Caco-2 (cell line): Measurements from ENCODE around the gene TRIM31. TPM values are rescaled to one million over a fixed set of nuclear protein-coding genes. Genes with fewer than 3 reads are reported as not detected.

ENCODE experiments used
- BruUV-seq: library from RNA; stranded (reverse); fragments of 400-500 nt; replicated peaks from 2 replicates; lab custom pipeline; 2021; lab: Mats Ljungman, UMichigan
- CTCF ChIA-PET: fragments of 300-600 bp; sonication (Branson Sonifier 250); formaldehyde crosslinking; loops from one replicate; lab custom pipeline; 2022; ENCODE audit warnings: antibody characterized with exemption; lab: Charles Lee
- POLR2A ChIA-PET: fragments of 300-600 bp; sonication (Branson Sonifier 250); formaldehyde crosslinking; loops from one replicate; lab custom pipeline; 2022; ENCODE audit warnings: antibody characterized with exemption; lab: Charles Lee
- DNase-seq, 2 experiments: peaks; one replicate each; pipeline versions ENCODE4 v3.0.0 to v3.0.0-alpha.2; 2020 to 2022
- H3K27me3 ChIP-seq: replicated peaks from 2 replicates; pipeline ENCODE4 v1.6.0; 2011; ENCODE audit warnings: low read length; ENCODE audit not compliant: control insufficient read depth, insufficient read depth
- H3K36me3 ChIP-seq: 2 replicates; pipeline ENCODE4 v1.5.1; 2011; ENCODE audit warnings: low read length; ENCODE audit not compliant: control insufficient read depth, insufficient read depth
- H3K4me1 ChIP-seq: fragments of 250-450 bp; sonication (Bioruptor Pico); 2 replicates; pipeline ENCODE4 v1.5.1; 2020; ENCODE audit warnings: mild to moderate bottlenecking
- H3K4me3 ChIP-seq: 2 replicates; pipeline ENCODE4 v1.5.1; 2011; ENCODE audit warnings: low read depth, mild to moderate bottlenecking, control low read depth, low read length
- H3K9me3 ChIP-seq: fragments of 250-450 bp; sonication (Bioruptor Pico); 2 replicates; pipeline ENCODE4 v1.5.1; 2020; ENCODE audit warnings: mild to moderate bottlenecking, moderate library complexity
- H3K27ac Mint-ChIP-seq: one replicate; pipeline ENCODE4 v1.8.0; 2022; ENCODE audit warnings: mixed read lengths; ENCODE audit not compliant: unreplicated experiment
- H3K27me3 Mint-ChIP-seq: one replicate; pipeline ENCODE4 v1.8.0; 2022; ENCODE audit warnings: mixed read lengths; ENCODE audit not compliant: insufficient read depth, unreplicated experiment
- H3K36me3 Mint-ChIP-seq: one replicate; pipeline ENCODE4 v1.8.0; 2022; ENCODE audit warnings: mild to moderate bottlenecking, mixed read lengths; ENCODE audit not compliant: insufficient read depth, unreplicated experiment
- H3K4me1 Mint-ChIP-seq: one replicate; pipeline ENCODE4 v1.8.0; 2022; ENCODE audit warnings: low read depth, mixed read lengths; ENCODE audit not compliant: unreplicated experiment
- H3K4me3 Mint-ChIP-seq: one replicate; pipeline ENCODE4 v1.8.0; 2022; ENCODE audit warnings: mild to moderate bottlenecking, moderate library complexity, mixed read lengths; ENCODE audit not compliant: unreplicated experiment
- H3K9me3 Mint-ChIP-seq: one replicate; pipeline ENCODE4 v1.8.0; 2022; ENCODE audit warnings: mixed read lengths; ENCODE audit not compliant: unreplicated experiment
- CTCF ChIP-seq, 2 experiments: fragments of 200-600 bp in 1 of 2; IDR thresholded peaks; 1 replicate in 1 of 2; 2 replicates in 1 of 2; pipeline versions ENCODE4 v1.5.1 to v1.8.0; 2011 to 2022; ENCODE audit warnings: antibody characterized with exemption in 1 of 2, control low read depth in 1 of 2, inconsistent platforms in 1 of 2, low read depth in 1 of 2, low read length in 1 of 2, mild to moderate bottlenecking in 1 of 2, moderate library complexity in 1 of 2; ENCODE audit not compliant: insufficient read depth in 1 of 2, severe bottlenecking in 1 of 2, unreplicated experiment in 1 of 2
- intact Hi-C: fragments of 100-400 bp; cut with micrococcal nuclease; formaldehyde crosslinking; loops from one replicate; pipeline ENCODE4 v1.10.0; 2022; ENCODE audit not compliant: unreplicated experiment
- total RNA-seq: library from RNA; stranded (reverse); gene quantifications from 2 replicates; pipeline ENCODE4 v1.2.3, GENCODE V29; 2022

Gene TRIM31
- total RNA-seq, 1 experiment from 2014 or later: 0.70 TPM

GRCh38 chr6:30091577-30092381 is 21.1 kb downstream of the TRIM31 start:
- no peaks in the 10 kb centered on the region for H3K36me3 Mint-ChIP-seq
- no peaks in the 10 kb centered on the region for H3K27me3 ChIP-seq
- no peaks in the 10 kb centered on the region for H3K9me3 ChIP-seq
- no peaks in the 10 kb centered on the region for H3K36me3 ChIP-seq
- H3K27ac Mint-ChIP-seq: no peak overlapping the region
- TF ChIP-seq CTCF (IDR thresholded peaks at IDR 0.05; ENCODE audit: insufficient read depth in 1 of 2, low read depth in 1 of 2, low read length in 1 of 2, severe bottlenecking in 1 of 2, unreplicated experiment in 1 of 2): no peak
- no peaks in the 10 kb centered on the region for H3K9me3 Mint-ChIP-seq
- peaks cover 13% of the 10 kb centered on the region for H3K27me3 Mint-ChIP-seq
- no peak for DNase-seq
- no peak overlapping the region for H3K4me3 ChIP-seq
- H3K4me1 Mint-ChIP-seq: peaks cover 6% of the 10 kb centered on the region
- intact Hi-C loops: no loop called here
- POLR2A ChIA-PET: no interaction called here
- H3K4me3 Mint-ChIP-seq: no peak overlapping the region
- BruUV-seq: no TSS peak
- CTCF ChIA-PET: interaction anchor here (1.5 kb wide), 1 partner anchor 10 kb away, joined by 4 read pairs; no protein-coding TSS in a partner anchor
- H3K4me1 ChIP-seq: peaks cover 17% of the 10 kb centered on the region

GRCh38 chr6:30087876-30088275 is 25.0 kb downstream of the TRIM31 start:
- no peak for DNase-seq
- Histone ChIP-seq H3K4me1 (peaks cover 7% of the 10 kb centered on the region; the same call in 1 of the 2 replicates), H3K27me3 (no peaks in the 10 kb centered on the region), H3K4me3 (no peak overlapping the region), H3K9me3 (no peaks in the 10 kb centered on the region), H3K36me3 (no peaks in the 10 kb centered on the region)
- Mint-ChIP-seq H3K9me3 (no peaks in the 10 kb centered on the region), H3K27ac (no peak overlapping the region), H3K4me1 (no peaks in the 10 kb centered on the region), H3K27me3 (peaks cover 18% of the 10 kb centered on the region), H3K36me3 (no peaks in the 10 kb centered on the region), H3K4me3 (no peak overlapping the region)
- POLR2A ChIA-PET: no interaction called here
- BruUV-seq: no TSS peak
- CTCF ChIA-PET: no interaction called here
- intact Hi-C loops: no loop called here
- TF ChIP-seq CTCF (IDR thresholded peaks at IDR 0.05; ENCODE audit: insufficient read depth in 1 of 2, low read depth in 1 of 2, low read length in 1 of 2, severe bottlenecking in 1 of 2, unreplicated experiment in 1 of 2): no peak

- ChIA-PET CTCF (no interaction called here), POLR2A (no interaction called here)
- peaks cover 8% of the 10 kb centered on the region for H3K4me1 ChIP-seq
- H3K27ac Mint-ChIP-seq: no peak overlapping the region
- TF ChIP-seq CTCF (IDR thresholded peaks at IDR 0.05; ENCODE audit: insufficient read depth in 1 of 2, low read depth in 1 of 2, low read length in 1 of 2, severe bottlenecking in 1 of 2, unreplicated experiment in 1 of 2): no peak
- no peaks in the 10 kb centered on the region for H3K9me3 Mint-ChIP-seq
- H3K36me3 Mint-ChIP-seq: peaks cover 3% of the 10 kb centered on the region
- H3K4me3 ChIP-seq: no peak overlapping the region
- no peaks in the 10 kb centered on the region for H3K36me3 ChIP-seq
- intact Hi-C loops: no loop called here
- DNase-seq: no peak
- no peaks in the 10 kb centered on the region for H3K9me3 ChIP-seq
- H3K4me3 Mint-ChIP-seq: no peak overlapping the region
- BruUV-seq: no TSS peak
- H3K4me1 Mint-ChIP-seq: peaks cover 12% of the 10 kb centered on the region
- H3K27me3 ChIP-seq: no peaks in the 10 kb centered on the region
- H3K27me3 Mint-ChIP-seq: peaks cover 11% of the 10 kb centered on the region
These were observed 35.7 kb downstream of the TRIM31 start for GRCh38 chr6:30077218-30077617.
